ENCODE data around the gene FGF10. TPM values are rescaled to one million over a fixed set of nuclear protein-coding genes. Genes with fewer than 3 reads are reported as not detected.

Gene FGF10
- total and polyA plus RNA-seq, 2 donors from 2014 or later: 0.19 to 6.3 TPM

DNA sequence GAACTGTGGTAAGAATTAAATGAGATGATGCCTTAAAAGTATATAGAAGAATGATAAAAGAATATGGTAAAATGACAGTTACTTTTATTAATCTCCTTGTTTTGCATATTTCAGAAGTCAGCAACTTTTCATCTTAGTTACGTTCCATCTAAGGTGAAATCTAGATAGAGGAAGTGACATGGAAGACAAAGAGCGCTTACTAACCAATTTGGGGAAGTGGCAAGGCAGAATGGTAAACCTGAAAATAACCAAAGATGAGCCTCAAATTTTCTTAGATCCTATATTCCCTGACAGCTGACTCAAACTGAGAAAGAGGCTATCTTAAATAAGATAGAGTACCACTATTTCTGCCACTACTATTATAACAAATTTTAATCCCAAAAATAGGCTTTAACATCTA lies 52.5 kb downstream of the FGF10 start:
- no peaks in the 10 kb centered on the region for H3K36me3 ChIP-seq (ENCODE audit: control insufficient read depth in 2 of 3, insufficient read depth in 3 of 3, low read length in 3 of 3)
- DNase-seq (no peak), FAIRE-seq (no peak)
- H3K9me3 ChIP-seq (ENCODE audit: control insufficient read depth in 2 of 3, insufficient read depth in 1 of 3, low read length in 3 of 3): no peaks in the 10 kb centered on the region
- no peak overlapping the region for H3K27ac ChIP-seq (ENCODE audit: low read depth in 2 of 2, low read length in 2 of 2)
- no peaks in the 10 kb centered on the region for H3K27me3 ChIP-seq (ENCODE audit: control insufficient read depth, insufficient read depth, low read length)
- no peaks in the 10 kb centered on the region for H3K4me1 ChIP-seq (ENCODE audit: control insufficient read depth in 2 of 3, insufficient read depth in 2 of 3, low read depth in 1 of 3, low read length in 3 of 3)
- no peak overlapping the region for H3K9ac ChIP-seq (ENCODE audit: low read length in 3 of 3)
- intact Hi-C loops (cut with DNase I): no loop called here
- H3K4me3 ChIP-seq (ENCODE audit: low read length in 3 of 3): no peak overlapping the region
- TF ChIP-seq, protein P1, sequence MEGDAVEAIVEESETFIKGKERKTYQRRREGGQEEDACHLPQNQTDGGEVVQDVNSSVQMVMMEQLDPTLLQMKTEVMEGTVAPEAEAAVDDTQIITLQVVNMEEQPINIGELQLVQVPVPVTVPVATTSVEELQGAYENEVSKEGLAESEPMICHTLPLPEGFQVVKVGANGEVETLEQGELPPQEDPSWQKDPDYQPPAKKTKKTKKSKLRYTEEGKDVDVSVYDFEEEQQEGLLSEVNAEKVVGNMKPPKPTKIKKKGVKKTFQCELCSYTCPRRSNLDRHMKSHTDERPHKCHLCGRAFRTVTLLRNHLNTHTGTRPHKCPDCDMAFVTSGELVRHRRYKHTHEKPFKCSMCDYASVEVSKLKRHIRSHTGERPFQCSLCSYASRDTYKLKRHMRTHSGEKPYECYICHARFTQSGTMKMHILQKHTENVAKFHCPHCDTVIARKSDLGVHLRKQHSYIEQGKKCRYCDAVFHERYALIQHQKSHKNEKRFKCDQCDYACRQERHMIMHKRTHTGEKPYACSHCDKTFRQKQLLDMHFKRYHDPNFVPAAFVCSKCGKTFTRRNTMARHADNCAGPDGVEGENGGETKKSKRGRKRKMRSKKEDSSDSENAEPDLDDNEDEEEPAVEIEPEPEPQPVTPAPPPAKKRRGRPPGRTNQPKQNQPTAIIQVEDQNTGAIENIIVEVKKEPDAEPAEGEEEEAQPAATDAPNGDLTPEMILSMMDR (IDR thresholded peaks at IDR 0.05; ENCODE audit: borderline replicate concordance, extremely low read depth, insufficient read depth): no peak

DNA sequence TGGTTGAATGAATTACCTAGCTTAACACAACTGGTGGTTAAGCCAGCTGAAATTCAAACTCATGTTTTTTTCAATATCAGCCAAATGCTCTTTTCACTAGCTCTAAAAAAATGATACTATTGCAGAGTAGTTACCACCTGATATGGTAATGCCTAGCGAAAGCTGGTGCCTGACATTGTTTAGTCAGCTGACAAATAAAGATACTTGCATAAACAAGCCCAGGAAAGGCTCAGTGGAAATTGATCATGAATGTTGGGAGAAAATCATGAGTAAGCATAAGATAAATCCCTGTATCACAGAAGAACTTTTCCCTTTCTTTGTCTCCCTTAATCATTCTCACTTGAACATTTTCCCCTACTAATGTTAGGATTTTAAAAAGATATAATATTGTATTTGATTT lies 54.6 kb downstream of the FGF10 start:
- DNase-seq (no peak), FAIRE-seq (no peak)
- H3K27ac ChIP-seq (ENCODE audit: low read depth in 2 of 2, low read length in 2 of 2): no peak overlapping the region
- no peak overlapping the region for H3K9ac ChIP-seq (ENCODE audit: low read length in 3 of 3)
- TF ChIP-seq, protein P1 (IDR thresholded peaks at IDR 0.05; ENCODE audit: borderline replicate concordance, extremely low read depth, insufficient read depth): no peak
- no peak overlapping the region for H3K4me3 ChIP-seq (ENCODE audit: low read length in 3 of 3)
- no peaks in the 10 kb centered on the region for H3K36me3 ChIP-seq (ENCODE audit: control insufficient read depth in 2 of 3, insufficient read depth in 3 of 3, low read length in 3 of 3)
- no peaks in the 10 kb centered on the region for H3K9me3 ChIP-seq (ENCODE audit: control insufficient read depth in 2 of 3, insufficient read depth in 1 of 3, low read length in 3 of 3)
- no peaks in the 10 kb centered on the region for H3K27me3 ChIP-seq (ENCODE audit: control insufficient read depth, insufficient read depth, low read length)
- intact Hi-C loops (cut with DNase I): no loop called here
- H3K4me1 ChIP-seq (ENCODE audit: control insufficient read depth in 2 of 3, insufficient read depth in 2 of 3, low read depth in 1 of 3, low read length in 3 of 3): no peaks in the 10 kb centered on the region

DNA sequence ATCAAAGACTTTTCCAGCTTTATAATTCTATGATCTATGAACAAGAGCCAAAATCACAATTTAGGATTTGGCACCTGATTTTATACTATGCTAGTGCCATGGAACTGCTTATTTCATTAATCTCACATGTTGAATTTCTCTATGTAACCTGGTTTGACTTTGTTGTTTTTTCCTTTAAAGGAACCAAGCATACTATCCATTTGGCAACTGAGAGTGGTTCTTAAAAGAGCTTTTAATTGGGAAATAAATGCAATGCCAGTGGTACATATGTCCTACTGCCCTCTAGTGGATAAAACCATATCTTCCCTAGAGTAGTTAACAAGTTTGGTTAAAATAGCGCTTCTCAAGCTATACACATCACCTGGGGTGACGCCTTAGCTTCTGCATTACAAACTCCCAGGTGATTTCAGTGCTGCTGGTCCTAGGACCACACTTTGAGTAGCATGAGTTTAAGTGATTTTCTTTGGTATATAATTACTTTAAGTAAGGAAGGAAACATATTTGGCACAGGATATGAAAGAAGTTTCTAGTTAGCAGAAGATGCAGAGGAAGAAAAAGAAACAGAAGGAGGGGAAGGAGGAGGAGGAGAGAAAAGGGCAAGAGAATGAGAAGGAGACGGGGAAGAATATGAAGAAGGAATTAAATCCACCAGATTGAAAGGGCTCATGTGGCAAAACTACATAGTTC lies 56.8 kb downstream of the FGF10 start:
- H3K4me1 ChIP-seq (ENCODE audit: control insufficient read depth in 2 of 3, insufficient read depth in 2 of 3, low read depth in 1 of 3, low read length in 3 of 3): no peaks in the 10 kb centered on the region
- no peak overlapping the region for H3K9ac ChIP-seq (ENCODE audit: low read length in 3 of 3)
- intact Hi-C loops (cut with DNase I): no loop called here
- DNase-seq (peak in 2 of 5 donors; percentile 47 to 52), FAIRE-seq (no peak)
- no peaks in the 10 kb centered on the region for H3K27me3 ChIP-seq (ENCODE audit: control insufficient read depth, insufficient read depth, low read length)
- no peaks in the 10 kb centered on the region for H3K9me3 ChIP-seq (ENCODE audit: control insufficient read depth in 2 of 3, insufficient read depth in 1 of 3, low read length in 3 of 3)
- no peaks in the 10 kb centered on the region for H3K36me3 ChIP-seq (ENCODE audit: control insufficient read depth in 2 of 3, insufficient read depth in 3 of 3, low read length in 3 of 3)
- H3K27ac ChIP-seq (ENCODE audit: low read depth in 2 of 2, low read length in 2 of 2): no peak overlapping the region
- H3K4me3 ChIP-seq (ENCODE audit: low read length in 3 of 3): no peak overlapping the region
- TF ChIP-seq, protein P1 (IDR thresholded peaks at IDR 0.05; ENCODE audit: borderline replicate concordance, extremely low read depth, insufficient read depth): peak; percentile 34
